Measurements from ENCODE around the gene FGF22.

DNA sequence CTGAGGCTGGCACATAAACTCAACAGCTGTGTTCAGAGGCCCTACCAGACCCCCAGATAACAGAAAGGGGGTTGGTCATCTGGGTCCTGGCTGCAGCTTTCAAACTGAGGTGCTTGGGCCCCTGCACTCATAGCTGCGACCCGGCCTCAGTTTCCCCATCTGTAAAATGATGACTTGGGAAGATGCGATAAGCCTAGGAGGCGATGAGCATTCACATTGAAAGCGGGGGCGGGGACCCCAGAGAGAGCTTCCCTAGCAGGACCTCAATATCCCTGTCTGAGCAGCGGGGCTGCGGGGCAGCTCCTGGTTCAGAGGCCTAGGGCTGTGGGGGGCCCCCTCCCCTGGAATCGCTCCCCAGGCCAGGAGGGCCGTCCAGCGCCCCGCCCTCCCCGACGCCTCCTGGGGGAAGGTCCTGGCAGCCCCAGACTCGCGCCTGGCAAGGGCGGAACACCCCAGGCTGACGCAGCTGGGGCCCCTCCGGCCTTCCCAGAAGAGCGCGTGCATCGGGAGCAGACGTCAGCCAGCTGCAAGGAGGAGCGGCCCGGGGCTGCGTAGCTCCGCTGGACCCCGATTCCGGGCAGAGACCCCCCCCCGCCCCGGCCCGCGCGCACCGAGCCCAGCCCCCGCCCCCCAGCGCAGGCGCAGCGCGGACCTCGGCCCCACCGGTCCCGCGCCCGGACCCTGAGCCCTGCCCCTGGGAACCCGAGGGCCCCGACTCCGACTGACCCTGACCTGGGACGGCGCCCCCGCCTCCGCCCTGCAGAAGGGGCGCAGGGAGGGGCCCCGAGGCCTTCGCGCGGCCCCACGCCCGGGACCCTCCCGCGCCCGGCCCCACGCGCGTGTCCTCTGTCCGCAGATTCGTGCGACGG, 40.0 kb downstream of the FGF22 start:
- TF ChIP-seq, protein P1, sequence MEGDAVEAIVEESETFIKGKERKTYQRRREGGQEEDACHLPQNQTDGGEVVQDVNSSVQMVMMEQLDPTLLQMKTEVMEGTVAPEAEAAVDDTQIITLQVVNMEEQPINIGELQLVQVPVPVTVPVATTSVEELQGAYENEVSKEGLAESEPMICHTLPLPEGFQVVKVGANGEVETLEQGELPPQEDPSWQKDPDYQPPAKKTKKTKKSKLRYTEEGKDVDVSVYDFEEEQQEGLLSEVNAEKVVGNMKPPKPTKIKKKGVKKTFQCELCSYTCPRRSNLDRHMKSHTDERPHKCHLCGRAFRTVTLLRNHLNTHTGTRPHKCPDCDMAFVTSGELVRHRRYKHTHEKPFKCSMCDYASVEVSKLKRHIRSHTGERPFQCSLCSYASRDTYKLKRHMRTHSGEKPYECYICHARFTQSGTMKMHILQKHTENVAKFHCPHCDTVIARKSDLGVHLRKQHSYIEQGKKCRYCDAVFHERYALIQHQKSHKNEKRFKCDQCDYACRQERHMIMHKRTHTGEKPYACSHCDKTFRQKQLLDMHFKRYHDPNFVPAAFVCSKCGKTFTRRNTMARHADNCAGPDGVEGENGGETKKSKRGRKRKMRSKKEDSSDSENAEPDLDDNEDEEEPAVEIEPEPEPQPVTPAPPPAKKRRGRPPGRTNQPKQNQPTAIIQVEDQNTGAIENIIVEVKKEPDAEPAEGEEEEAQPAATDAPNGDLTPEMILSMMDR (IDR thresholded peaks at IDR 0.05; ENCODE audit: poor library complexity): no peak
- TF ChIP-seq EZH2 (IDR thresholded peaks at IDR 0.05; ENCODE audit: borderline replicate concordance): no peak
